Measurements from ENCODE around the gene AMIGO3. TPM values are rescaled to one million over a fixed set of nuclear protein-coding genes. Genes with fewer than 3 reads are reported as not detected.

Gene AMIGO3
- total RNA-seq, 1 donor from 2014 or later = not detected

GRCh38 chr3:49668861-49669260 is 50.6 kb downstream of the AMIGO3 start:
- DNase-seq (ENCODE audit: low read depth, low spot score) = no peak

GRCh38 chr3:49668414-49668797 is 51.1 kb downstream of the AMIGO3 start:
- DNase-seq (ENCODE audit: low read depth, low spot score) = no peak

GRCh38 chr3:49667701-49668413 is 51.6 kb downstream of the AMIGO3 start:
- DNase-seq (ENCODE audit: low read depth, low spot score) = no peak

Other genes with a start within 250 kb of the AMIGO3 start
- 34.6 and 49.6 TPM in 2 replicates for gene DAG1, start 249.4 kb downstream of the AMIGO3 start, total RNA-seq
- gene BSN, start 165.2 kb downstream of the AMIGO3 start, total RNA-seq = under 0.01 TPM in 2 replicates
- 104 and 128 TPM in 2 replicates for gene APEH, start 45.3 kb downstream of the AMIGO3 start, total RNA-seq
- gene MST1, start 30.2 kb downstream of the AMIGO3 start, total RNA-seq = 2.2 and 2.8 TPM in 2 replicates
- 20.4 and 25.6 TPM in 2 replicates for gene RNF123, start 30.1 kb downstream of the AMIGO3 start, total RNA-seq
- gene GMPPB, start 4.3 kb upstream of the AMIGO3 start, total RNA-seq = 51.2 and 75.5 TPM in 2 replicates
- gene IP6K1, start 66.9 kb upstream of the AMIGO3 start, total RNA-seq = 46.7 and 66.8 TPM in 2 replicates
- not detected in 2 replicates for gene CDHR4, start 80.2 kb upstream of the AMIGO3 start, total RNA-seq
- gene INKA1, start 83.6 kb upstream of the AMIGO3 start, total RNA-seq = 20.4 and 21.5 TPM in 2 replicates
- 29.5 and 42.2 TPM in 2 replicates for gene UBA7, start 94.3 kb upstream of the AMIGO3 start, total RNA-seq
- 4.4 and 5.1 TPM in 2 replicates for gene TRAIP, start 136.9 kb upstream of the AMIGO3 start, total RNA-seq
- gene CAMKV, start 150.2 kb upstream of the AMIGO3 start, total RNA-seq = under 0.01 and 0.04 TPM in 2 replicates
- 0.99 and 1.0 TPM in 2 replicates for gene MST1R, start 184.2 kb upstream of the AMIGO3 start, total RNA-seq
- 15.4 and 27.8 TPM in 2 replicates for gene MON1A, start 210.1 kb upstream of the AMIGO3 start, total RNA-seq
- gene RBM6, start 220.5 kb upstream of the AMIGO3 start, total RNA-seq = 29.9 and 43.2 TPM in 2 replicates